NOMO-1 treated with DMSO at 0.1 percent for 48 hours (cell line): ENCODE data around the gene DCP2.
A peak's percentile ranks its signal among the peaks of the same experiment; 100 is the strongest.
"Not testable (repeated sequence)": the region's sequence is repeated elsewhere in the genome, so short reads cannot be mapped to it uniquely, and the experiment has no call there.

Source experiments
- DNase-seq: peaks from one replicate; lab custom pipeline; 2025; ENCODE audit not compliant: unreplicated experiment; lab: John Stamatoyannopoulos, UW

Gene DCP2

GRCh38 chr5:112976432-112977309 is at the start of gene DCP2:
TSS of gene DCP2 (plus strand) at chr5:112976798. CDS start at chr5:112976934, 136 bp downstream.
- peak; percentile 99 for DNase-seq

GRCh38 chr5:112929336-112930081 is 47.1 kb upstream of the DCP2 start:
- DNase-seq = peak; percentile 11

GRCh38 chr5:112930082-112930344 is 46.6 kb upstream of the DCP2 start:
- peak; percentile 98 for DNase-seq

GRCh38 chr5:112931473-112931872 is 45.1 kb upstream of the DCP2 start:
- peak; percentile 92 for DNase-seq

GRCh38 chr5:112933105-112933504 is 43.5 kb upstream of the DCP2 start:
- no peak for DNase-seq

GRCh38 chr5:112933651-112934365 is 42.8 kb upstream of the DCP2 start:
- DNase-seq = no peak

GRCh38 chr5:112934366-112934663 is 42.3 kb upstream of the DCP2 start:
- DNase-seq = no peak

- DNase-seq = no peak
Observed at GRCh38 chr5:112935675-112936074, 40.9 kb upstream of the DCP2 start.

GRCh38 chr5:112938286-112938685 is 38.3 kb upstream of the DCP2 start:
- DNase-seq = no peak

- no peak for DNase-seq
Observed at GRCh38 chr5:112940670-112941069, 35.9 kb upstream of the DCP2 start.

- DNase-seq = no peak
Observed at GRCh38 chr5:112948458-112948857, 28.1 kb upstream of the DCP2 start.

GRCh38 chr5:112951124-112951702 is 25.4 kb upstream of the DCP2 start:
- no peak for DNase-seq

GRCh38 chr5:112956606-112957005 is 20.0 kb upstream of the DCP2 start:
- no peak for DNase-seq

- no peak for DNase-seq
Observed at GRCh38 chr5:112957036-112957808, 19.4 kb upstream of the DCP2 start.

GRCh38 chr5:112958093-112959088 is 18.2 kb upstream of the DCP2 start:
- DNase-seq = no peak

- DNase-seq = not testable (repeated sequence)
Observed at GRCh38 chr5:112959872-112960271, 16.7 kb upstream of the DCP2 start.

- DNase-seq = no peak
Observed at GRCh38 chr5:112960315-112960714, 16.3 kb upstream of the DCP2 start.

GRCh38 chr5:112960863-112961504 is 15.6 kb upstream of the DCP2 start:
- DNase-seq = peak; percentile 4

- DNase-seq = not testable (repeated sequence)
Observed at GRCh38 chr5:112963374-112963733, 13.2 kb upstream of the DCP2 start.
